HT1080 (cell line): ENCODE data around the gene TSPEAR. TPM values are rescaled to one million over a fixed set of nuclear protein-coding genes. Genes with fewer than 3 reads are reported as not detected.
"Not testable (repeated sequence)": the region's sequence is repeated elsewhere in the genome, so short reads cannot be mapped to it uniquely, and the experiment has no call there.

Experiments used
- DNase-seq: peaks from one replicate; pipeline ENCODE4 v3.0.0-alpha.2; 2015; ENCODE audit warnings: low read depth
- total RNA-seq: library from RNA; depleted of rRNA; stranded (reverse); fragments of >200 nt; shearing (Covaris generic); gene quantifications from 2 replicates; pipeline ENCODE4 v1.2.3, GENCODE V29; 2014

TSPEAR gene
- total RNA-seq, 1 experiment from 2014 or later, result not detected

DNA sequence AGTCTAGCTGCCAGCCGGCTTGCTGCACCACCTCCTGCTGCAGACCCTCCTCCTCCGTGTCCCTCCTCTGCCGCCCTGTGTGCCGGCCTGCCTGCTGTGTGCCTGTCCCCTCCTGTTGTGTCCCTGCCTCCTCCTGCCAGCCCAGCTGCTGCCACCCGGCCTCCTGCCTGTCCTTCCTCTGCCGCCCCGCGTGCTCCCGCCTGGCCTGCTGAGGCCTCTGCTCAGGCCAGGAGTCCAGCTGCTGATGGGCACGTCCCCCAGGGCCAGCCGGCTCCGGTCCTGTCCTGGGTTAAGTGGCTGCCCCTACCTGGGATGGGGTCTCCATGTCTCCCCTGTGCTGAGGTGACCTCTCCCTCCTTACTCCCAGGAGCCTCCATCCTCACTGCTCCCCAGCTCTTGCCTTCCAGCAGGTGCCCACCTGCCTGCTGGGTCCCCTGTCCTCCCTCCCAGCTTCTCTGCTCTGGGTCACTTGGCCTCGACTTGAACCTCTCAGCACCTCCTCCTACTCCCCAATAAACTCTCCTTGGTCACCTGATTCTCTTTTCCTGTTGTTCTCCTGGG is 98.6 kb downstream of the TSPEAR start:
- DNase-seq, result no peak

DNA sequence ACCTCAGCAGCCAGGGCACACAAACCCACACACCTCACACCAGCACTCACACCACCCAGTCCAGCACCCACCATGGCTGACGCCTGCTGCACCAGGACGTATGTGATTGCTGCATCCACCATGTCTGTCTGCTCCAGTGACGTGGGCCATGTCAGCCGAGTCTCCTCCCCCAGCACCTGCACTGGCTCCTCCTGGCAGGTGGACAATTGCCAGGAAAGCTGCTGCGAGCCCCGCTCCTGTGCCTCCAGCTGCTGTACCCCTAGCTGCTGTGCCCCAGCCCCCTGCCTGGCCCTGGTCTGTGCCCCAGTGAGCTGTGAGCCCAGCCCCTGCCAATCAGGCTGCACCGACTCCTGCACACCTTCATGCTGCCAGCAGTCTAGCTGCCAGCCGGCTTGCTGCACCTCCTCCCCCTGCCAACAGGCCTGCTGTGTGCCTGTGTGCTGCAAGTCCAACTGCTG is 99.3 kb downstream of the TSPEAR start, which contains the start of gene KRTAP10-8:
TSS of gene KRTAP10-8 (plus strand) at position 51 of the 458 bp plus-strand sequence. CDS start at position 73, 22 bp downstream.
- DNase-seq, result no peak

DNA sequence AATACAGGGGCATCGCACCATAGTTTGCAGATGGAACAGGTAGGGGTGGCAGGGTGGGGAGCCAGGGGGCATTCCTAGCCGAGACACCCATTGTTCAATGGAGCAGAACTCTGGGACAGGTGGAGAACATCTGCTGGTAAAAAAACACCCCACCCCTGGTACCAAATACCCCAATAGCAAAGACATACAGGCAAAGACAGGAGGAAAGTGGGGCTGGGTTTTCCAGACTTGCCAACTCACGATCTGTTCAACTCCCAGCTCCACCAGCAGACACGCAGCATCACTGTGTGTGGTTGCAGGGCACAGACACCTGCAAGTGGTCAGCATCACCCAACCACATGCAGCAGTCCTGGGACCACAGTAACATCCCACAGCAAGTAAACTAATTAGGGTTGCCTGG is 99.8 kb downstream of the TSPEAR start:
- DNase-seq, result no peak

DNA sequence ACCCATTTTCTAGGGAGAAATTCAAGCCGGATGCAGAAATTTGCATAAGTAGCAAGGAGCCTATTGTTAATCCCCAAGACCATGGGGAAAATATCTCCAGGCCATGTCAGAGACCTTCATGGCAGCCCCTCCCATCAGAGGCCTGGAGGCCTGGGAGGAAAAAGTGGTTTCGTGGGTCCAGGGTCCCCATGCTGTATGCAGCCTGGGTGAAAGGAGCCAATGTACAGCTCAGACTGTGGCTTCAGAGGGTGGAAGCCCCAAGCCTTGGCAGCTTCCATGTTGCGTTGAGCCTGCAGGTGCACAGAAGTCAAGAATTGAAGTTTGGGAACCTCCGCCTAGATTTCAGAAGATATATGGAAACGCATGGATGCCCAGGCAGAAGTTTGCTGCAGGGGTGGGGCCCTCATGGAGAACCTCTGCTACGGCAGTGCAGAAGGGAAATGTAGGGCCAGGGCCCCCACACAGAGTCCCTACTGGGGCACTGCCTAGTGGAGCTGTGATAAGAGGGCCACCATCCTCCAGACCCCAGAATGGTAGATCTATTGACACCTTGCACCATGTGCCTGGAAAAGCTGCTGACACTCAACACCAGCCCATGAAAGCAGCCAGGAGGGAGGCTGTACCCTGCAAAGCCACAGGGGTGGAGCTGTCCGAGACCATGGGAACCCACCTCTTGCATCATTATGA is 101.1 kb downstream of the TSPEAR start:
- not testable (repeated sequence) for DNase-seq

DNA sequence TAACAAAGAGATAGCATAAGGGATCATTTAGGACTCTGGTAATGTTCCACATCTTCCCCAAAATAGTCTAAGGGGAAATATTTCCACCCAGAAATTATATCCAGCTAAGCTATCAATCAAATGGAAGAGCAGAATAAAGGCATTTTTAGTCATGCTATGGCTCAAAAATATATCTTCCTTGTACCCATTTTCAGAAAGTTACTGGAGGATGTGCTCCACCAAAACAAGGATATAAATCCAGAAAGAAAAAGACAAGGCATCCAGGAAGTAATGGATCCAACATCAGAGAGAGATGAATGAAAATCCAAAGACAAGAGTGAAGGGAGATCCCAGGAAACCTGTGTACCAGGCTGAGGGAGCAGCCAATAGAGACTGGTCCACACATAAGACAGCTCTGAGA is 102.2 kb downstream of the TSPEAR start:
- no peak for DNase-seq

DNA sequence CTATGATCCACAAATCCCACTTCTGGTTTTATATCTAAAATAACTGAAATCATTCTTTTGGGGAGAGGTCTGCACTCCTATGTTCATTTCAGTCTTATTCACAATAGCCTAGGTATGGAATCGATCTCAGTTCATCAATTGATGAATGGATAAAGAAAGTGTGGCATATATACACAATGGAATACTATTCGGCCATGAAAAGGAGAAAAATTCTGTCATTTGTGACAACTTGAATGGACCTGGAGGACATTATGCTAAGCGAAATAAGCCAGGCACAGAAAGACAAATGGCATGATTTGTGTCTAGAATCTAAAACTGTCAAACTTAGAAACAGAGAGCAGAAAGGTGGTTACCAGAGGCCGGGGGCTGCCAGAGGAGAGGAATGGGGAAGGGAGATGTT is 104.9 kb downstream of the TSPEAR start:
- no peak for DNase-seq

DNA sequence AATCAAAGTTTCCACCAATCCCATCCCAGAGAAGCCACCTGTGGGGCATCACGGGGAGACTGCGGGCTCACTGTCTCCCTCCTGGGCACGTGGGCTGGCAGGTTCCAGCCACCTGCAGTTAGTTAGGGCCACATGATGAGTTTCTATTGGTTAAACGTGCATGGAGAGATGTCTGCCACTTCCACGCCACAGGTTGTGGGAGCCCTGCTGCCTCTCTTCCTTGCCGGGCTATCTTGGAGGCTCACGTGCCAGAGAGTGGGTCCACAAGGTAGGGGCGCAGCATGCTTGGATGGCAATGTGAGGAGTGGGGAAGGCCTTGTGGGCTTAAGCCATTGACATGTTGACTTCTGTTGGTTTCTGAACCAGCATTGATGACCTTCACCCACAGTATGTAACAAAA is 107.5 kb downstream of the TSPEAR start:
- no peak for DNase-seq

DNA sequence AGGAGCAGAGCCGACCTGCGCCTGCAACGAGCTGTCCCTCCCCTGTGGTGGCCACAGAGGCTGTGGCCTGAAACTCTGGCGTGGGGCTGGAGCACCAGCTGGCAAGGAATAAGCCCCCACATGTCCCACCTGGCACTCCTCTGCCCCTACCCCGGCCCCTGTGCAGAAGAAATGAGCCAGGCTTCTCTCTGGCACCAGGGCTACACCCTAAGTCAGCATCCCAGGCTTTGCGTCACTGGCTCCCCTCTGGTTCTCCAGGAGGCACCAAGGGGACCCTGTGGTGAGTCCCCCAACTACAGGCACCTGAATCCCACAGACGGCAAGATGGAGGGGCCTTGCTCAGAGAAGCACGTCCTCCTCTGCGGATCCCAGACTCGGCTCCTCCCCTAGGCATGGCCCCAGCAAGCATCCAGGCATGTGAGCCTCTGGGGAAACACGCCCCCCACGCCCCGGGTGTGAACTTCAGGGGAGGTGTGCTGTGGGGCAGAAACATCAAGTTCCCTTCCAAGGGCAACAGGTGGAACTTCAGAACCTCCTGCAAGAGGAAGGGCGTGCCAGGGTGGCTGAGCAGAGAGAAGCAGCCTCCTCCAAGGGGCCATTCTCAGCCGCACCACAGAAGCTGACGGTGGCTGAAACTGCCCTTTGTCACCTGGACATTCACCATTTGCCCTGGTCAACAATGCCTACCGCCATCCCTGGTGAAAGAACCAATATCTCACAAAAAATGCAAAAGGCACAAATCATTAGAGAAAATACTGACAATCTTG is 108.1 kb downstream of the TSPEAR start:
- no peak for DNase-seq

DNA sequence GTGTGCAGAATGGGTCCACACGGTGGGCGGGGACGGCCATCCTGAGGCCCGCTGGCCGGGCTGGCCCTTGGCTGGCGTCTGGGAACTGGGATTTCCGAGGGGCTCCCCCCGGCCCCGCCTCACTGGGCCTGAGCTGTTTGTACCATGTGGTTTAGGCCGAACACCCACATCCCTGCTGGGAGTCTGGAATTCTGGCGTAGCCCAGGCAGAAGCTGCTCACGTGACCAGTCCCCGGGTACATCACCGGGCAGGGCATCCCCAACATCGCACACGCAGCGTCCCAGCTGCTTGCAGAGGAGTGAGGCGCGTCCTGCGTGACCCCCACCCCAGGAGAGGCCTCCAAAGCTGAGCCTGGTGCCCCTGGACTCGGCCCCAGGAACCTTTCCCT is 108.9 kb downstream of the TSPEAR start:
- DNase-seq, result no peak

DNA sequence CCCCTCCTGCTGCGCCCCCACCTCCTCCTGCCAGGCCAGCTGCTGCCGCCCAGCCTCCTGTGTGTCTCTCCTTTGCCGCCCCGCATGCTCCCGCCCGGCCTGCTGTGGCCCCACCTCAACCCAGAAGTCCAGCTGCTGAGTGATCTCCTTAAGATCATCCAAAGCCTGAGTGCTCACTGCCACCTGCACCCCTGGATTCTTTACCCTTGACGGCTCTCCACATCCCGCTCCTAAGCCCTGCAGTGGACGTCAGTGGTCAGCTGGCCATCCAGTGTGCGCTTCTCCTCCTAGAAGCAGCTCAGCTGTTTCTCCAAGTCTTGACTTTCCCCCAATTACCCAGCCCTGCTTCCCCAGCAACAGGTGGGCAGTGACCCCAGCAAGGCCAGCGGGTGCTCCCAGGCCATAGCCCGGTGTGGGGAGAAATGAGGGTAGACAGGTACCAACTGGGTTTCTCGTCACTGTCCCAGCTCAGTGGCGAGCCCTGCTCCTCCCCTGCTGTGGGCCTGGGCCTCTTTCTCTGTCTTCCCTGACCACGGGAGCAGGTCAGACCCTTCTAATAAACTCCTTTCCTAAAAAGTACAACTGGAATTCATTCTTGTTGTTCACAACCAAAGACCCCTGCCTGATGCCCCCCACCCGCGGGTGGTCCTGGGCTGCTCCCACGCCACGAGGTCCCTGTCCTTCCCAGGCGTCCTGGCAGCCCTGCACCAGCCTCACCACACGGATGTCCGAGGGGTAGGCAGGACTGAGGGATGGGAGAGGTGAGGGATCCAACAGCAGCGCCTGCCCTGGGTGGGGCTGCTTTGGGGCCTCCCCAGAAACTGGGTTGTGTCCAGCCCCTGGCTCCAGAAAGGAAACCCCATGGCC is 109.5 kb downstream of the TSPEAR start:
- no peak for DNase-seq

DNA sequence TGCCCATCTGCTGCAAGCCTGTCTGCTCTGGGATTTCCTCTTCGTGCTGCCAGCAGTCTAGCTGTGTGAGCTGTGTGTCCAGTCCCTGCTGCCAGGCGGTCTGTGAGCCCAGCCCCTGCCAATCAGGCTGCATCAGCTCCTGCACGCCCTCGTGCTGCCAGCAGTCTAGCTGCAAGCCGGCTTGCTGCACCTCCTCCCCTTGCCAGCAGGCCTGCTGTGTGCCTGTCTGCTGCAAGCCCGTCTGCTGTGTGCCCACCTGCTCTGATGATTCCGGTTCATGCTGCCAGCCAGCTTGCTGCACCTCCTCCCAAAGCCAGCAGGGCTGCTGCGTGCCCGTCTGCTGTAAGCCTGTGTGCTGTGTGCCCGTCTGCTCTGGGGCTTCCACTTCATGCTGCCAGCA is 110.3 kb downstream of the TSPEAR start:
- peak; percentile 63 for DNase-seq

DNA sequence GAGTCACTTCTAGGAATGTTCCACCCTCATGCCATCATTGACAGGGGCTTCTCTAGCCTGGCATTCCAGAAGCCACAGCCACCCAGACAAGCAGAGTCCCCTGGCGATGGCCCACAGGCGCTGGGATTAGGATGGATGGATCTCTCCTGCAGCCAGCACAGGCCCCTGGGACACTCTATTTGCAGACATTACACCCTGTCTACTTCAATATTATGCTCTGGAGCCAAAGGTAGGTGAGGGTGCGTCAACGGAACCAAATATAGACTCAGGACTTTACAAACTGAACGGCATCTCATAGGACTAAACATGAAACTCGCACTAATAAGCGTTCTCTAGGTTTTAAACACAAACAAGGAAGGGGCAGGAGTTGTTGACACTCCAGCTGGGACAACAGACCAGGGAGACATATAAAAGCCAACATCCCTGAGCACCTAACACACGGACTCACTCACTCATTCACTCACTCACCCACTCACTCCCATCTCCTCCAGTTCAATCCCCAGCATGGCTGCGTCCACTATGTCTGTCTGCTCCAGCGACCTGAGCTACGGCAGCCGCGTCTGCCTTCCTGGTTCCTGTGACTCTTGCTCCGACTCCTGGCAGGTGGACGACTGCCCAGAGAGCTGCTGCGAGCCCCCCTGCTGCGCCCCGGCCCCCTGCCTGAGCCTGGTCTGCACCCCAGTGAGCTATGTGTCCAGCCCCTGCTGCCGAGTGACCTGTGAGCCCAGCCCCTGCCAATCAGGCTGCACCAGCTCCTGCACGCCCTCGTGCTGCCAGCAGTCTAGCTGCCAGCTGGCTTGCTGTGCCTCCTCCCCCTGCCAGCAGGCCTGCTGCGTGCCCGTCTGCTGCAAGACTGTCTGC is 111.0 kb downstream of the TSPEAR start, which contains the start of gene KRTAP10-7:
TSS of gene KRTAP10-7 (plus strand) at position 480 of the 861 bp plus-strand sequence. CDS start at position 505, 25 bp downstream.
- DNase-seq, result not testable (repeated sequence)

DNA sequence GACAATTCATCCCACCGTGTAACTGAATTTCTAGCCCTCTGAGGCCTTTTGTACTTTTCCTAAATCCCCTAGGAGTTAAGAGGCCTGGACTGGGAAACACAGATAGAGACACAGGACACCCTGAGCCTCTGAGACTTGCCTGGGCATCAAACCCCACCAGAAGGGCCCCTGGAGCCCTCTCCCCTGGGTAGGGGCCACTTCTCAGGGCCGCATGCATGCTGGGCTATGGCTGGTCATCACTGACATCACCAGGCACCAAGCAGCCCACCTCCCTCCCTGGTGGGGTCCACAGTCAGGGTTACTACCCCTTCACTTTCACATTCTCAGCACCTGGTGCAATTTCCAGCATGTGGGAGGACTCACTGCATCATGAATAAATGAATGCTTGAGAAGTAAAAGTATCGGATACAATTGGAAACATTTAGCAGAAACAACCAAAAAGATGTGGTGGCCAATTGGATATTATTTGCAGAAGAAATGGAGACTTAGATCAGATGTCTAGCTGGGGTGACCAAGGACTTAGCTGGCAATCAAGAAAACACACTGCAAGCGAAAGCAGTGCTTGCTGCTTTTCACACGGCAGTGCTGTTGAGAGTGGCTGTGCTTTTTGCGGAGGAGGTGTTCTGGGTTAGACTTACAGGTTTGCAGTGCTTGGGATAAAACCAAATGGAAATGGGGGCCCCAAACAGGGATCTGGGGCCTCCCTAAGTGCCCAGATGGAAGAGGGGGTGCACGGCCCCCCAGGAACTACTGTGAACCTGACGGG is 111.9 kb downstream of the TSPEAR start:
- no peak for DNase-seq

DNA sequence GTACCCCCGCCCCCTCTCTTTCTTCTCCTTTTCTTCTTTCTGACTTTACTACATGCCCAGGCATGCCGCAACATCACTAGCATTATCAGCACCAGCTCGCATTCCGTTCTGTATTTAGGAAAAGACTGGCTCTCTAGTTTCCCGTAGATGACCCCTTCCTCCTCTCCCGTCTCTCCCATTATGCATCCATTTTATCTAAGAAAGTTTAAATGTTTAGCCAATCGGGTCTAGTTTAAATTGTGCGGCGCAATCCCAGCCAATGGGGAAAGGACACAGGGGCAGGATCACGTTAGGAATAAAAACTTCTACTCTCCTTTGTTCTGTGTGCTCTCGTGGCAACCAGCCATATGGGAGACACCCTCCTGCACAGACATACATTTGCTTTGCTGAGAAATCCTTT is 113.3 kb downstream of the TSPEAR start:
- DNase-seq, result no peak

DNA sequence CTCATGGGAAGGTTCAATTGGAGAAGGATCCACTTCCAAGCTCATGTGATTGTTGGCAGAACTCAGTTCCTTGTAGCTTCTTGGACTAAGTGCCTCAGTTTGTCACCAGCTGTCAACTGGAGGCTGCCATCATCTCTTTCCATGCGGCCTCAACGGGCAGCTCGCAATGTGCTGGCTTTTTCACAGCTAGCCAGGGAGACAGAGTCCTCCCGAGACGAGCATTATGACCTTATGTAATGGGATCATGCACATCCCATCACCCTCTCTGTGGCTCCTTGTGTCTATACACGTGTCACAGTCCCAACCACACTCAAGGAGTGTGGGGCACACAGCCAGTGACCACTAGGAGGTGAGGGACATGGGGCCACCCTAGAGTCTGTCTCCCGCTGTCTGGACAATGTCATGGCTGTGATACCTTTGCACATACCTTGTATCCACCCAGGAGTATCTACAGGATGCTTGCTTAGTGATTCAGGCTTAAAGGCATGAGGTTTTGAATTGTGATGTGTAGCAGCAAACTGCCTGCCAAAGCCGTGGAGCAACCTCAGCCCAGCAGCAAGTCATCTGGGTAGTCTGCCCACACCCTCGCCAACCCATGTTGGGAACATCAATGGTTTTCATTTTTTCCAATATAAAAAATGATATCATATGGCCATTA is 115.2 kb downstream of the TSPEAR start:
- peak; percentile 48 for DNase-seq

DNA sequence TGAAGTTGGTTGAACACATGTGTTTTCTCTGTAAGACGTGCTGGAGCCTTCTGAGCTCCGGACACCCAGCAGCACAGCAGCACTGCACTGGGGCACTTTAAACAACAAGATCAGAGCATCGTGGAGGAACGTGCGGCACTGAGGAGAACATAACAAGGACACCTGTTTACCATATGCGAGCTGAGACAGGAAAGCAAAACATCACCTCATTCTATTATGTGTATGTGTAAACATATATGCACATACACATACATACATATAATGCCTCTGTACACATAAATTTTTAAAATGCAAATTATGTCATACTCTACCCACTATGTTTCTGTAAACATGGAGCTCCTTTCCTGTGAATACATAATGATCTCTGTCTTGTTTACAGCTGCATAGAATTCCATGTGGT is 115.8 kb downstream of the TSPEAR start:
- no peak for DNase-seq

DNA sequence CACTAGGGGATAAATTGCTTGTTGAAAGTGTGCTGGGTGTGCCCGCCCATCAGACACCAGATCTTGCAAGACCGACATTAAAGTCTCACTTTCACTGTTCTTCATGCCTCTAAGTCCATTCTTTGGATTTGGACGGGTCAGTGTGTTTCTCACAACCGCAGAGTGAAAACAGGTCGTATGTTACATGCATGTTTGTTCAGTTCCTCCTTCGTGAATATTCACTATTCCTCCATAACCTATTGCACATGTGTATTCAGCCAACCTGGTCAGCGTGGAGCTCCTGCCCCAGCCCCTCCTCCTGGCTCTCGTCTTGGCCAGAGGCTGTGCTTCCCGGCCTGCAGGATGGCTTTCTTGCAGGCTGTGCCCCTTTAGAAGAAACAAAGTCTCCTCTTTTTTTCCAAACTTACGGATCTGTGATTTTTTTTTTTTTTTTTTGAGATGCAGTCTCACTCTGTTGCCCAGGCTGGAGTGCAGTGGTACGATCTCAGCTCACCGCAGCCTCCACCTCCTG is 116.9 kb downstream of the TSPEAR start:
- no peak for DNase-seq

DNA sequence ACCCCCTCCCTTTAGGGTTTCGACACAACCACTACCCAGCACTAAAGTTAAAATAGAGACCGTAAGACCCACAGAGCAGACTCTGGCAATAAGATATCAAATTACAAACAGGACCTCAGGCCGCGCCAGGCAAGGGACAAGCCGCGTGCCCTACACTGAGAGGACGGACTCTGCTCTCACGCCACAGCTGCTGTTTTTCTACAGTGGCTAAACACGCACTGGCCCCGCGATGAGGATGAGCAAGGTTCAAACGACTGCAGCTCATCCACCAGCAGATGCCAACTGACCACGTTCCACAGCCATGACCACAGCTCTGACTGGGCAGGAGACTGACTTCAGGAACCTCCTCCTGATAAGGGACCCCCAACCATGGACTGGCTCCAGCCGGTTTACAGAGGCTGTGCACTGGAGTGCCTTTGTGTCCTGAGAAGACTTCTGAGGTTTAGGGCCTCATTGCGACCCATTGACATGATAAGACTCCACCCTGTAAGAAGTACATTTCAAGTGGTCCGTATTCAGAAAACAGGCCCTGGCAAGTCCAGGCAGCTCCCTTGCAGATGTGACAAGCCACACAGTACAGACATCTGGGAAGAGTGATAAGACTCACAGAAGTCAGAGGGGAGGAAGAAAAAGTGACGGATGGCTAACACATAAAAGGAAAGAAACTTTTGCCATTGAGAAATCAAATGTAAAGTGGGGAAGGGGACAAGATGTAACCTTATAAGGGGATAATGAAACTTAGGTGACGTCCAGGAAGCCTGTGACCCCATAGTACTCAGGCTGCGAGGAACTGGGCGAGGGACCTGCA is 117.6 kb downstream of the TSPEAR start:
- no peak for DNase-seq
